NCI-H2171 treated with DMSO at 0.1 percent for 48 hours (cell line): ENCODE data around the gene SRGAP3.
A peak's percentile ranks its signal among the peaks of the same experiment; 100 is the strongest.

Experiments used
- DNase-seq: peaks from one replicate; lab custom pipeline; 2025; lab: John Stamatoyannopoulos, UW

Gene SRGAP3

DNA sequence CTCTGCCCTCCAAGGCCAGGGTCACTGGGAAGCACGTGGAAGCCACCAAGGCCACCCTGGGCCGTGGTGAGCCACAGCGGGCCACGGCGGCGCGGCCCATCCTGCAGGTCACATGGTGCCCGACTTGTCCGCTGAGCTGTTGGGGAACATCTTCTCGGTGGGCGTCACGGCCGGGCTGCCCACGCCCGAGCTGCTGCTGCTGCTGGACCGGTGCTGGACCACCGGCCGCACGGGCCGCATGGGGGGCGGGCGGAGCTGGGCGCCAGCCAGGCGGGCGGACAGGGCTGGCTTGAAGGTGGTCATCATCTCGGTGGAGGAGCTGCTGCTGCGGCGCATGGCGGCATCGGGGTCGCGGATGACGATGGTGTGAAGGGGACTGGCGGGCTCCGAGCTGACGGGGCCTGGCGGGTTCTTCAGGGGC lies 264.0 kb downstream of the SRGAP3 start:
- no peak for DNase-seq

DNA sequence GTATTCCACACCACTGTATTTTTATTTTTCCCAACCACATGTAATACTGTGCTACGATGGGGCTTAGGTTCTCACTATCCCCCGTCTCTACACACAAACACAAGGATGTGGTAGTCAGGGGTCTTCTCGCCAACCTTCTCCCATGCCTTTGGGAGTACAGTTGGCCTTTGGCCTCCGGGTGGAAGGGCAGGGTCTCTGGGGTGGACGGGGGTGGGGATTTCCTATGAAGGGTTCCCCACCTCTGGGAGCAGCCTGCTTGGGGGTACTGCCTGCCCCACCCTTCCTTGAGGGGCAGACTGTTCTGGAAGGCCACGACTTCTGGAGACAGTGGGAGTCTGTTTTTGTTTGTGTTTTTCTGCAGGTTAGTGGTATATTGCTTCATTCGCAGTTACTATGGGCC lies 264.9 kb downstream of the SRGAP3 start:
- DNase-seq: no peak

DNA sequence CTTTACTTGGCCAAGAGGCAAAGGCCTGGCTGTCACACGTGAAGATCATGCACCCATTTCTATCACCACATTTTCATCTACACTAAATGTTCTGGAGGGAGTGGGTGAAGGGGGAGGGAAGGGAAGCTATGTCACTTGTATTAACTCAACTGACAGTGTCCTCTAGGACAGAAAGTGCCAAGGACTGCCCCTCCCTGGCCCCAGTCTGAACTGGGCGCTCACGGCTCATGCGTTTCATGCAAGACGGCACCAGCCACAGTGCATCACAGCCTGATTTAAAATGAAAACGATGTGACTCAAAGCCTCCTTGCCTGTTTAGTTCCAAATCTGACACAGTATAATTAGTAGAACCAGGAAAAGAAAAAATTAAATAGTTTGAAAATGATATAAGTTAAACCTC lies 265.4 kb downstream of the SRGAP3 start:
- DNase-seq: no peak

DNA sequence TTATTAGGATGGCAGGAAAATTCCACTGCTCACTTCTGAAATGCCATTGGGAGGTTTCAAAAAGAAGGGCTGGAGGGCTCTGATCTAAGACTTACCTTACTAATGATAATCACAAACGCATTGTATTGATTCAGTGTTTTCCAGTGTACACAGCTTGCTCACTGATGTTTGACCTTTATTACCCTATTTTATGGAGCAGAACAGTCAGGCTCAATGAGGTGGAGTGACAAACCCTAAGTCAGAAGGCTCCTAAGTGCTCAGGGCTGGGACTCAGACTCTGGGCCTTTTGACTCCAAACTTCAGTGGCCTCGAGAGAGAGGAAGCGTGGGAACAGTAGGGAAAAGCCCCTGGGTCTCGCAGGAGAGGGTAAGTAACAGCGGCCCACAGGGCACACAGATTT lies 265.9 kb downstream of the SRGAP3 start:
- no peak for DNase-seq

DNA sequence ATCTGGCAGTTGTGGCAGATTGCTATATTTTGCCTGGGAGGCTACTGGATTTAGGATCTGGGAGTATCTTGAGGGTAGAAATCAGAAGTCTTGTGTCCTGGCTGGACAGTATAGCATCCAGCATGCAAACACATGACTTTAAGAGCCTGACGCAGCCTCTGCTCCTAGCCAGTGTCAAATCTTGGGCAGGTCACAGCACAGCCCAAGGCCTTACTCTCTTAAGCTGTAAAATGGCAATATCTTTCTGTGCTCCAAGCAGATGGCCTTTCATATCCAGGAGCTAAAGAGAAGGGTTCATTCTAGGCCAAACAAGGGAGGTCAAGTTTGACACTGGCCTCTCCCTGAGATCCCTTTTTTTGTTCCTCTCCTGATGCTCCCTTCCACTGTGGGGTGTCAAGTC lies 266.4 kb downstream of the SRGAP3 start:
- DNase-seq: no peak

DNA sequence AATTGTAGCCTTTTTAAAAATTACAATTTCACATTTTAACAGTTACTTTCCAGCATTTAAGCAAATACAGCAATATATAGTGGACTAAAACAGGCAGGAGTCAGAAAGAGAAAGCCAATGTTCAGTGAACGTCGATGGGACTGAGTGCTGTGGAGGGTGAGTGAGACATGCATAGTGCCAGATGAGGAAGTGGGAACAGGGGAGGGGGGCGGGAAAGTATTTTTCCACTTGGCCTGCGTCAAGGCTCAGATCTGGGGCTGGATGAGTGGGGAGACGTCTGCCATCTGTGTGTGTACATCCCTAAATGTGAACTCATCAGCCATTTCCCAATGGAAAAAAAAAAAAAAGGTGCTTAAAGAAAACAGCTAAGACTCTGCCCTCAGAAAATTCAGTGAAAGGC lies 266.9 kb downstream of the SRGAP3 start:
- DNase-seq: peak; percentile 81

DNA sequence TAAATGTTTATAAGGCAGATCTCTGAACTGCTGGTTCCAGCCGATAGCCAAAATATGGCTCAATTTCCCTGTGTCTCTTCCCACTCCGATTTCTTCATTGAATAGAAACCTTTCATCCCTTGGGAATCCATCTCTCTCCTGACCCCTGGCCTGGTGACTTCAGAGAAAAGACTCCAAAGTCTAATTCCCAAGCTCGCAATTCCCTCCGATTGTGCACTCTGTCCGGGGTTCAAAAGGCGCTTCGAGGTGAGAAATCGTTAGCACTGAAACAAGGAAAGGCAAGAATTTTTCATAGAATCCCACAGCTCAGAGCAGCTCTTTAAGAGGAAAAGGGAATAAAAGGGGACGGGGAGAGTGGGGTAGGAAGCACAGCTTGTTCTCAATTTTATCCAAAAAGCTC lies 267.7 kb downstream of the SRGAP3 start:
- no peak for DNase-seq

DNA sequence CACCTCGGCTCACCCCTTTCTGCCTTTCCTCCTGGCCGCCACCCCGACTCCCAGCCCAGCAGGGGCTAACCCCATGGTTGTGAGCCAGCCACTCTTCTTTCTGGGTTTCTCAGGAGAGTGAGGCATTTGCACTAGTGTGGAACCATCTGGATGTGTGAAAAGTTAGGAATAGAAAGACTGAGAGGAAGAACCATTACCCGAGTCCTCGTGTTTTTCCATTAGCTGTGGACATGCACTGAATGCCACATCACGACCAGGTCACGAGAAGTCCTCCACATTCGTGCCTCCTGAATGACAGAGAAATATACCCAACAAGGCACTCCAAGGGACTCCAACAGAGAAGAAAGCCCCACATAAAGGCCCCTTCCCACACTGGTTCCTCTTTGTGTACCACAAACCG lies 268.1 kb downstream of the SRGAP3 start:
- no peak for DNase-seq

DNA sequence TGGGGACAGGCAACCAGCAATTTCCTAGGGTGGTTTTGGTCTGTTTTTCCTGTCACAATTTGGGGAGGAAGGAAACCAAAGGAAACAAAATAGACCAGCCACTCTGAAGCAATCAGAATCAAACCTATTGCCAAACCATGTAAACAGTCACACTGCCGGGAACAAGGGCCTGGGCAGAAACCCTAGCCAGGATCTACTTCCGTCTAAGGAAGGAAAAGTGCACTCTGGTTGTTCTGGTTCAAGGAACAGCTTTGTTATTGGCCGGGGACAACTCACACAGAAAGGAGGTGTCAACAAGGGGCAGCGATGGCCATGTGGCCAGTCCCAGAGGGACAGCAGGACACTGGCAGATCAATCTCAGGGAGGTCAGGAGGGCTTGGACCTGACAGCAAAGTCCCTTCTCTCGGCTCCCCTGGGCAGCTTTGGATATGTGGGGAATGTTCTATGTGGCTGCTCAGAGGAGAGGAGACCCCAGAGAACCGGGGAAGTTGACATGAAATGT lies 268.6 kb downstream of the SRGAP3 start:
- DNase-seq: no peak

DNA sequence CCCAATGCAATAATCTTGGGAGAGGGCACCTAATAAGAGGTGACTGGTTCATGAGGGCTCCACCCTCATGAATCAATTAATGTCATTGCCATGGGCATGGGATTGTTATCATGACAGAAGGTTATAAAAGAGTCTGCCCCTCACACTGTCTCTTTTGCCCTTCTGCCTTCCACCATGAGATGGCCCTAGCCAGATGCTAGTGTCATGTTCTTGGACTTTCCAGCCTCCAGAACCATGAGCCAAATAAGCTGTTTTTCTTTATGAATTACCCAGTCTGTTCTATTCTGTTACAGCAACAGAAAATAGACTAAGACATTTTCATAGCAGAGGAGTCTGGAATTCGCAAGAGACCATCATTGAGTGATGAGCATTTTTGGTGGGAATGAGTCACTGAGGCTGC lies 270.2 kb downstream of the SRGAP3 start:
- DNase-seq: no peak

DNA sequence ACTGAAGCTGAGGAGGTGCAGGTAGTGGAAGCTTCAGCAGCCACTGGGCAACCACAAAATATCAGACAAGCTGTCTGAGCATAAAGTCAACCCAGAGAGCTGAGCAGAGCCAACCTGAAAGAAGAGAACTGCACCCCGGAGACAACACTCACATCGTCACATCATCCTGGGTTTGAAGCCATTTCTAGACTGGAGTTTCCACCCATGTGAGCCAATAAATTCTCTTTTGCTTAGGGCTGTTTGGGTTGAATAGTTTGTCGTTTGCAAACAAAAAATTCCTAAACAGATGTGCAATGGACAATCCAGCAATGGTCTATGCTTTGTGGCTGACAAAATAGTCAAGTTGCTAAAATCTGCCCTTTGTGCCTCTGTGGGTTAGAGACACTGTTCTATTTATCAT lies 270.9 kb downstream of the SRGAP3 start:
- DNase-seq: no peak

DNA sequence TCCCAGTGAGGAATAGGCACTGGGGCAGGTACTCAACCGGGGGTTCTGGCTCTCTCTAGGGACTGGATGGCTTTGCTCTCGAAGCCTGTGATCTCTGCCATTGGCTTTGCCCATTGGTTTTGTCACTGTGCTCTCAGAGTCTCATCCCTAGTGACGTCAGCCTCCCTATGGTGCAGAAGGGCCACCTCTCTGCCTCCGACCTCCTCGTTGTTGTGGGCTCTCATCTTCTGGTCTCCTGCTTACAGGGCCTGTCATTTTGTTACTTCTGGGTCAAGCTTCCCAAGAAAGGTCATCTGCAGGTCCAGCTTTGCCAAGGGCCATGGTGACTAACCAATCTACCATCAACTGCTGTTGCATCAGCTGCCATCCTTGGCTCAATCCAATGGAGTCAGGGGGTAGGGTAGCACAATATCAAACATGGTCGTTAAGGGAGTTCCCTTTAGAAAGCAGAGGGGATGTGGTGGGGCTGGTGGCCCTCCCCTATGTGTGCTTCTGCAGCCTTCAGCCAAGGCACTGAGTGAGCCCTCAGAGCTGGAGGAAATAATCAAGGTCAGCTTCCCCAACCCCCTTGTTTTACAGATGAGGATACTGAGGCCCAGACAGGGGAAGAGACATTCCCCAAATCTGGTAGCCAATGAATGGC lies 272.8 kb downstream of the SRGAP3 start:
- DNase-seq: no peak

DNA sequence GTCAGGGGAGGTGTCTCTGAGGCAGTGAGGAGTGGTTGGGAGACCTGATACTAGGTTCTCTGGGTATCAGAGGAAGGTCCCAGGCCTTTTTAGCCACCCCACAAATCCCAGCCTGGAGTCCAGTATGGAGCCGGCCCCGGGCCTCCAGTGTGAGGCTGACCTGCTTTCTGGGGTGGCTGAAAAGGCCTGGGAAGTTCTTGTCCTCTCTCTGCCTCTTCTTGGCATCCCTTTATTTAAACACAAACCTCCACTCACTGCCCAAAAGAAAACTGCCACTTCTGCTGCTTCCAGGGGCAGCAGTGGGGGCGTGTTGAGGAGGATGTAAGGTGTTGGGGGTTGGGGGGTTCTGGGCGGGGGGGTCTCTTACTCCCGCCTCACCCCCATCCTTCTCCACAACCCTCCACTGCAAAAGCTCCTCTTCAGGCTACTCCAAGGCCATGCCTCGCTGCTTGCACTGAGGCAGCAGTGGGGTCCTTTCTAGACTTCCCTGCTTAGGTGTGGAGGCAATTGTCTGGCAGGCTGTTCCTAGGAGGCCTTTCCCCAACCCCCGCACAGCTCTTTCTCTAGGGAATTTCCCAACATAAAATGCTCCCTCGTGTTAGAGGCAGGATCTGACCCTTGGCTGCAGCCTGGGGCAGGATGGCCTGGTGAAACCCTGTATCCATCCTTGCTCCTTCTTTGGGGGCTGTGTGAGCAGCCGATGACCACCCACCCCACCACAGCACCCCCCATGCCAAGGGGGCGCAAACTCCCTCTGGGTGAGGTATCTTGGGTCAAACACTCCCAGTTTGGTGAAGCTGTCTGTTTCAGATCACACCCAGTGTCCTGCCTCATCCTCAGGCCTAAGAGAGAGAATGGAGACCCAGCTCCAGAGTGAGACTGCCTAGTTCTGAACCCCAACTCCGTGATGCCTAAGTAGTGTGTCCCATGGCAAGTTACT lies 274.1 kb downstream of the SRGAP3 start:
- no peak for DNase-seq

DNA sequence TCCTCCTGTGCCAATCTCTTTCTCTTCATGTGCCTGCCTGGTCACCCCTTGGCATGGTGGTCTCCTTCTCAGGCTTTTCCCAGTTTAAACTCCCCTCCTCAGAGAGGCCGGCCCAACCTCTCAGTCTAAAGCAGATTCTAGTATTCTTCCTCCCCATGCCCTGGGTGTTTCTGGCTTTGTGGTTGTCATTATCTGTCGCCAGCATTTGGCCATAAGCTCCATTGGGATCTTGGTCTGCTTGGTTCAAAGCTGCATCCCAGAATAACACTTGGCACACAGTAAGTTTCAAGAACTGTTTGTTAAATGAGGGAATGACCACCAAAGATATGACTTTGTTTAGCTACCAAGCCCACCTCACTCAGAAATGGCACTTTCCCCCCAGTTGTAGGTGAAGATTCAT lies 275.0 kb downstream of the SRGAP3 start:
- DNase-seq: no peak

DNA sequence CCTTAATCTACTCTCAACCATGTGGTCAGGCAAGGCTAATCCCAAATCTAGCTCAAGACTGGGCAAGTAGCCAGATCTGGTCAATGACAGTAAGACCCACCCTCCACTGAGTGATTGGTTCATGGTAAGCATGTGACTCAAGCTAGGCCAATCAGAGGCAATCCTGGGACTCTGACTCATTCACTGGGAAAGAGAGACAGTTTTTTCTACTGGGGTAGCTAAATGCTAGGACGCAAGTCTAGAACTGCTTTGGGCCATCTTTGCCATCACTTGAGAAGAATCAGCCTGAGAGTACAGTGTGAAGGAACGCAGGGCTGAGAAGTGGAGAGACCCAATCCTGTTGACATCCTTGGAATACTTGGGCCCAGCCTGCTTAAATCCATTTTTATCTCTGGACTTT lies 276.8 kb downstream of the SRGAP3 start:
- DNase-seq: no peak

DNA sequence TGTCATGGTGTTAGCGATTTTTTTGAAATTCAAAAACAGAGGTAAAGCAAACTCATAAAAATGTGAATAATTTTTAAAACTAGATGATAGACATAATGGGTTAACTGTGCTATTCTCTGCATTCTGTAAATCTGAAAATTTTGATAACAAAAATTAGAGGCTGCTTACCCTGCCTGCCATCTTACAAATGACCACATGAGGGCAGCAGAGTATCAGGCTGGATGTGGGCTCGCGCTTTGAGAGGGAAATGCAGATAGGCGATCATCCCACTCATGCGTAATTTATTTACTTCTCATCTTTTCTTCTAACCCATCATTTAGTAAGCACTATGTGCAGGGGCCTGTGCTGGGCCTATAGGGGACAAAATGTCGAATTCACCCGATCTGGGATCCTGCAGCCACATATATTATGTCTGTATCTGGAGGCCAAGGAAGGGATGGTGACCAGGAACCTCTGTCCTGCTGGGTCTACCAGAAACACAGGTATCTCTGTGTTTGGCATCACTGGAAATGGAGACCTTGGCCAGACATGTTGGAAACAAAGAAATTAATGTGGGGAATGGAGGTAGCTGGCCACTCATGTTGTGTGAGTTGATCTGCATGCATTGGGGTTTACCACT lies 278.4 kb downstream of the SRGAP3 start:
- DNase-seq: peak; percentile 45

DNA sequence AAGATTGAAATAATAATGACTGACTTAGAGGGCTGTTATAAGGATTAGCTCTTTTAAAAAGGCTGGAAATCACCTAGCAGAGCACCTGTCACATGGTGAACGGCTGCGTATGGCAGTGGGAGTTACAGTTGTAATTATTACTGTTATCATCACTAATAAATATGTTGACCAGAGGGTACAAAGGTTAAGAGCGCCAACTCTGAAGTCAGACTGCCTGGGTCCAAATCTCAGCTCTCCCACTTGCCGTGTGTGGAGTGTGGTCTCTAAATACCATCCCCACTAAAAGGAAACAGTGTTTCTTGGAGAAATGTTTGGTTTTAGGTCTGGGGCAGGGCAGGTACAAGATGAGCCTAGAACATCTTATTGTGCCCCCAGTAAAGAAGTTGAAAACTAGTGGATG lies 280.2 kb downstream of the SRGAP3 start:
- no peak for DNase-seq

DNA sequence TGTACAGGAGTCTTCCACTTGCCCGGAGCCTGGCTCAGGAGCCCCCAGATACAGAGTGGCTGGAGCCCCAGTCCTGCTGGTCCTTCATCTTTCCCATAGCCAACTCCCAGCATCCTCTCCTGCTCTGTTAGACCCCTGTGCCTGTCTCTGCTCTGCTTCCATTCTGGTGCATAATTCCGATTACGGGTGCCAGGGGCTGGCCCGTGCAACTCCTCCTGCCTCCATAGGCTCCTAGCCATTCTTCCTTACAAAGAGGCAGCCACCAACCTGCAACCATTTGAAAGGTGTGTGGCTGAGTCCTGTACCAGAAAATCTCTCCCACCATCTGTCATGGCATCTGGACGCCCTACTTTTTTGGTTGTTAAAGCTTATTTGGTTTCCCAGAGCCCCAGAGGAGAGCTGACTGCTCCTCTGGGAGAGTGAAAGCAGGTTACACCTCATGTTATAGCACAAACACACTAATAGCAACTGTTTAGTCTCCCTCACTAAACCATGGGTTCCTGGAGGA lies 281.0 kb downstream of the SRGAP3 start:
- DNase-seq: peak; percentile 90

DNA sequence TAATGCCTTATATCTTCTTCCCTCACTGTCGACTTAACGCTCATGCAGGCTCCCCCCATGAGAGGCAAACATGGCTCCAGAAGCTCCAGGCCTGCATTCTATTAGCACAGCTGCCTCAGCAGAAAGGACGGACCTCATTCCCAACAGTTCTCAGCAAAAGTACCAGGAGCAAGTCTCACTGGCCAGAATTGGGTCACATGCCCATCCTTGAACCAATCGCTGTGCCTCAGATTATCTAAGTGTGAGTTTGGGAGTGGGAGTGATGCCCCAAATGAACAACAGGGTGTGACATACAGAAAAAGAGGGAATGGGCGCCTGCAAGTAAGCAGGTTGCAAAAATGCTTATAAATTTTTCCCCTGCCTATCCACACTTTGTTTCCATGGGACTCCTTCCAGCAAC lies 281.9 kb downstream of the SRGAP3 start:
- no peak for DNase-seq

DNA sequence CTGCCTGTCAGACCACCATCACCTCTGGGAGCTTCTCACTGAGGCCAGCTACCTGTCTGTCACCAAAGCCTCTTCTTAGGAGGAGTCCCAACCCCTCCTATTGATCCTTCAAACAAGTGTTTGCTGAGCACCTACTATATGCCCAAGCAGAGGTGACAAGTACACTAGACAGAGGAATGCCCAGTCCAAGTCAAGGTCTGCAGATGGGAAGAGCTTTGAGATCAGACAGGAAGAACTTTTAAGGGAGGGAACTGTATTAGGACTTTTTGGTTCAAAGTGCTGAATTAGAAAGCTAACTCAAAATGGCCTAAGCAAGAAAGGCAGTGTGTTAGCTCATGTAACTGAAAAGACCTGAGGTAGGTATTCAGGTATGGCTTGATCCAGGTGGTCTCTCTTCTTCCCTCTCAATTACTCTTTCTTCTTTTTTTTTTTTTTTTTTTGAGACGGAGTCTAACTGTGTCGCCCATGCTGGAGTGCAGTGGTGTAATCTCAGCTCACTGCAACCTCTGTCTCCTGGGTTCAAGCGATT lies 282.6 kb downstream of the SRGAP3 start:
- no peak for DNase-seq

DNA sequence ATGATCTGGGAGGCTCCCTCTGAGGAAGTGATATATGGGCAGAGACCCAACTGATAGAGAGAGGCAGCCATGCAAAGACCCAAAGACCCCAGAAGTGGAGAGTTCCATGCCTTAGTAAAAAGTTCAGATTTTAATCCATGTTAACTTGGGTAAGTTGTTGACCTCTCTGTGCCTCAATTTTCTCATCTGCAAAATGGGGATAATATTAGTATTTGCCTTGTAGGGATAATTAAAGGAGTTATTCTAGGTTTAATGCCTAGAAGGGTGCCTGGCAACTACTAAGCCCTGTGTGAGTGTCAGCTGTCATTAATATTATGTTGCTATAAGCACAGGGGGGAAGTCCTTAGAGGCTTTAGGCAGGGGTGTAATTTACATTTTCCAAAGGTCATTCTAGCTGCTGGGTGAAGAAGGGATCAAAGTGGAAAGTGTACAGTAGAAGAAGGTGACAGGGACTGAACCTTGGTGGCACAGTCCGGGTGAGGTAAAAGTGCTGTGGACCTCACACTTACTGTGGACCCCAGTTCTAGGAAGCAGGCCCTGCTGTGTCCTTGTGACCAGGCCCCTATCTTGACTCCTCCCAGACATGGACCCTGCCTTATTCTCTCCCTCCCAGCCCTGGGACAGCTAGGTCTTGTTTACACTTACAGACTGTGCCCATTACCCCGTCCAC lies 283.2 kb downstream of the SRGAP3 start:
- no peak for DNase-seq
